Muscle of leg (tissue), 11 donors: ENCODE measurements around the gene TUBGCP2. TPM values are rescaled to one million over a fixed set of nuclear protein-coding genes. Genes with fewer than 3 reads are reported as not detected.
"Not testable (repeated sequence)": the region's sequence is repeated elsewhere in the genome, so short reads cannot be mapped to it uniquely, and the experiment has no call there.

Experiments
- DNase-seq: peaks from one replicate; pipeline ENCODE4 v3.0.0; 2013
- H3K27ac ChIP-seq: one replicate; pipeline ENCODE4 v1.5.1; 2013; ENCODE audit warnings: mild to moderate bottlenecking, low read length, control low read depth
- H3K27me3 ChIP-seq: one replicate; pipeline ENCODE4 v1.6.1; 2013; ENCODE audit warnings: low read length; ENCODE audit not compliant: control insufficient read depth, insufficient read depth
- H3K36me3 ChIP-seq: one replicate; pipeline ENCODE4 v1.6.1; 2013; ENCODE audit warnings: low read length; ENCODE audit not compliant: control insufficient read depth, insufficient read depth
- H3K4me1 ChIP-seq: one replicate; pipeline ENCODE4 v1.6.1; 2013; ENCODE audit warnings: low read length; ENCODE audit not compliant: control insufficient read depth, insufficient read depth
- H3K4me3 ChIP-seq: one replicate; pipeline ENCODE4 v1.5.1; 2013; ENCODE audit warnings: low read length, control low read depth
- H3K9me3 ChIP-seq: replicated peaks from 2 replicates; pipeline ENCODE4 v1.6.1; 2013; ENCODE audit warnings: low read depth, low read length; ENCODE audit not compliant: control insufficient read depth
- WGBS: methylation state at CpG from one replicate; pipeline ENCODE4 v1.1.5; 2013; ENCODE audit warnings: missing lambda C conversion rate; ENCODE audit not compliant: insufficient coverage; 5-methylcytosine and 5-hydroxymethylcytosine counted together
- polyA plus RNA-seq, 8 donors: library from polyadenylated mRNA; unstranded; fragments of 120-200 nt; gene quantifications; one replicate each; pipeline versions ENCODE4 v1.2.1 to v1.2.3, GENCODE V29; 2013; ENCODE audit warnings: inconsistent platforms in 1 of 8, low replicate concordance in 1 of 8; ENCODE audit not compliant: insufficient read length in 8 of 8, insufficient read depth in 1 of 8
- total RNA-seq: library from RNA; stranded (reverse); fragments of 120-200 nt; gene quantifications from one replicate; pipeline ENCODE4 v1.2.4, GENCODE V29; 2013

Gene TUBGCP2
- total and polyA plus RNA-seq, 9 donors: 33.6 to 51.2 (median 39.7) TPM

DNA sequence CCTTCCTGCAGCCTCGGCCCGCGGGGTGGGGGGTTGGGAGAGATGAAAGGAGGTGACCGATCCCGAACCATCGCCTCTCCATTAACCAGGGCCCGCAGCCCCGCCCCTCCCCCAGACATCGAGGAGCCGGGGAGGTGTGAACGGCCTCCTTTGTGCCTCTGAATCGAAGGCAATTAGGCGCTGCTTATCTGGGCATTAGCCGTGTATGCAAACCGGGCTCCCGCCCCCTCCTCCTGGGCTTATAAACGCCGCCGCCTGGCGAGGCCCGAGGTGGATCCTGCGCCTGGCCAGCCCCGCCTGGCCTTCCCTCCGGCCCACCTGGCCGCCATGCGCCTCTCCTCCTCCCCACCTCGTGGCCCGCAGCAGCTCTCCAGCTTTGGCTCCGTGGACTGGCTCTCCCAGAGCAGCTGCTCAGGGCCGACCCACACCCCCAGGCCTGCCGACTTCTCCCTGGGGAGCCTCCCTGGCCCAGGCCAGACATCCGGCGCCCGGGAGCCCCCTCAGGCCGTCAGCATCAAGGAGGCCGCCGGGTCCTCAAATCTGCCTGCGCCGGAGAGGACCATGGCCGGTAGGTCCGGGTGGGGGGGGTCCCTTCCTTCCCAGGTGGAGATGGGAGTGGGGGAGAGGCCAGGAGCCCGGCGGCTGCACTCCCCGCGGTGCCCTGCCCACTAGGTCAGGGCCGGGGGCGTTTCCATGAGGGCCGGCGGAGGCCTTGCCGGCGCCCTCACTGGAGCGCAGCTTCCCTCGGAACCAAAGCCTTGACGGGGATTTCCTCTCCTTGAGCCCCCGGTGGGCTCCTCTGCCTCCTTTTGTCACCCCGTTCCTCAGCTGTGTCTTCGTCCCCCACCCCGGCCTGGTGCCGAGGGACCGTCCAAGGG is 70.8 kb downstream of the TUBGCP2 start, which contains the start of gene VENTX:
VENTX (plus strand) TSS at position 268 of the 878 bp plus-strand sequence; CDS start at position 328, 60 bp downstream.
- WGBS: 1% methylated on average over 45 of the region's 60 CpGs
- no peak for DNase-seq
- peaks cover 88% of the 10 kb centered on the region for H3K27me3 ChIP-seq

DNA sequence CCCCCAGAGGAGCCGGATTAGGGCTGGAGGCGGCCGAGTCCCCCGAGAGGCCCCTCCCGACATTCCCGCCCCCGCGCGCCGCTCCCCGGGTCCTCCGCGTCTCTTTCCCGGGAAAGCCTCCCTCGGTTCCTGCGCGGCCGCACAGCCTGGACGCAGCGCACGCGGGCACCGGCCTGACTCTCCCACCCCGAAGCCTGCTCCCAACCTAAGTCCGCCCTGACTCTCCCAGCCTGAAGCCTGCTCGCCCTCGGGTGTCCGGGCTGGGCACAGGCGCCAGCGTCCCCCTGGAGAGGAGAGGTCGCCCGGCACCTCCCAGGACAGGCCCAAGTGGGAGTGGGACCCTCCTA is 71.5 kb downstream of the TUBGCP2 start:
- peaks cover 13% of the 10 kb centered on the region for H3K4me1 ChIP-seq
- under 1% methylated on average over 23 of the region's 32 CpGs for WGBS
- H3K27ac ChIP-seq: no peak overlapping the region
- DNase-seq: no peak
- H3K4me3 ChIP-seq: no peak overlapping the region
- peaks cover 88% of the 10 kb centered on the region for H3K27me3 ChIP-seq
- H3K36me3 ChIP-seq: no peaks in the 10 kb centered on the region
- H3K9me3 ChIP-seq: no peaks in the 10 kb centered on the region

More for the DNA sequence above, 70.8 kb downstream of the TUBGCP2 start, which contains the start of gene VENTX:
- no peaks in the 10 kb centered on the region for H3K9me3 ChIP-seq
- H3K27ac ChIP-seq: no peak within 1 kb of the TSS
- no peak within 1 kb of the TSS for H3K4me3 ChIP-seq
- peaks cover 13% of the 10 kb centered on the region for H3K4me1 ChIP-seq
- H3K36me3 ChIP-seq: no peaks in the 10 kb centered on the region

DNA sequence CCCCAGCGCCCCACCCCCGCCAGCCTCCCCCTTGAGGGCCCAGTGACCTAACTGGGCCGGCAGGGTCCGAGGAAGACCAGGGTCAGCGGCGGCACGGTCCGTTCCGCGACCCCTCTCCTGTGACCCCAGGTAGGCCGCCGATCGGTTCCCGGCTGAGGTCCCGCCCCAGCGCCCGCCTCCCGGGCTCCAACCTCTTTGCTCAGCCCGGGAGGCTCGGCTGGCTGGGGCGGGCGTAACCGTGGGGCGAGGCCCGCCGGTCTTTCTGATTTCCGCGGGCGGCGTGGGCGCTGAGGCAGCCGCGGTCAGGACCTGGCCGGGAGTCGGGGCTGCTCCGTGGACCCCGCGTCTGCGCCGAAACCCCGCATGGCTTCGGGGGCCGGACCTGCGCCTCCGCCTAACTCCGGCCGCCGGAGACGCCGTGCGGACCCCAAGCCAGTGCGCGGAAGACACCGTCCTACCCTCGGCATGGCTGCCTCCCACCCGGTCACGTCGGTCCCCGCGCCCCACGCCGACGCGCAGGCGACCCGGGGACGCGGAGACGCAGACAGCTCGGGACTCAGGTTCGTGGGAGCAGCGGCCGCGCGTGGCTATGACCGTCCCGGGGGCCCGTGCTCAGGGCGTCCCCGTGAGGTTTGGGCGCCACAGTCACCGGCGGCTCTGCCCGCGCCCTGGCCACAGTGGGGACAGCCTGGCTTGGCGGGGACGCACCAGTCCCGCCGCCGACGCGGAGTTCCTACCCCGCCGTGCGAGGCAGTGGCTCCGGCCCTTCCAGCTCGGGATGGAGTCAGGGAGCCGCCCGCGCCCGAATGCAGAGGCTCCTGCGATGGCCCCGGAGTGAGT is 72.1 kb downstream of the TUBGCP2 start:
- WGBS: under 1% methylated on average over 101 of the region's 103 CpGs
- Histone ChIP-seq H3K9me3 (no peaks in the 10 kb centered on the region), H3K36me3 (no peaks in the 10 kb centered on the region), H3K27me3 (peaks cover 88% of the 10 kb centered on the region), H3K4me1 (peaks cover 13% of the 10 kb centered on the region), H3K27ac (no peak overlapping the region), H3K4me3 (no peak overlapping the region)
- no peak for DNase-seq

DNA sequence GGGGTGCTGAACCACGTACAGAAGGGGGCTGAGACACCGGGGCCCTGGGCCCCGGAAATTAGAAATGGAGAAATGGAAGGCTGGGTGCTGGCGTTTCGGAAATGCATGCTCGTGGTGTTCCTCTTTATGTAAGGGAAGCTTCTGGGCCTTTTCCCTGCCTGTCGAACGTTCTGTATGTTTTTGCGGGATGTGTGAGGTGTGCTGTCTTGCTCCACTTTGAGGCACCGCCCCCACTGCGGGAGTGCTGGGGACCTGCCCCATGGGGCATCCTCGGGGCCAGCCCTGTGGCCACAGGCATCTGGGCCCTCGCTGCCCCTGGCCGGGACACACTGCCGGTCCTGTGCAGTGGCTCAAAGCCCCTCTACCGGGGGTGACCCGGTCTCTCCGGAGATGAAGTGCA is 72.7 kb downstream of the TUBGCP2 start:
- peaks cover 87% of the 10 kb centered on the region for H3K27me3 ChIP-seq
- peak; percentile 34 for DNase-seq
- peaks cover 13% of the 10 kb centered on the region for H3K4me1 ChIP-seq
- no peaks in the 10 kb centered on the region for H3K36me3 ChIP-seq
- H3K27ac ChIP-seq: no peak overlapping the region
- no peak overlapping the region for H3K4me3 ChIP-seq
- 2% methylated on average over 16 of the region's 18 CpGs for WGBS
- no peaks in the 10 kb centered on the region for H3K9me3 ChIP-seq

DNA sequence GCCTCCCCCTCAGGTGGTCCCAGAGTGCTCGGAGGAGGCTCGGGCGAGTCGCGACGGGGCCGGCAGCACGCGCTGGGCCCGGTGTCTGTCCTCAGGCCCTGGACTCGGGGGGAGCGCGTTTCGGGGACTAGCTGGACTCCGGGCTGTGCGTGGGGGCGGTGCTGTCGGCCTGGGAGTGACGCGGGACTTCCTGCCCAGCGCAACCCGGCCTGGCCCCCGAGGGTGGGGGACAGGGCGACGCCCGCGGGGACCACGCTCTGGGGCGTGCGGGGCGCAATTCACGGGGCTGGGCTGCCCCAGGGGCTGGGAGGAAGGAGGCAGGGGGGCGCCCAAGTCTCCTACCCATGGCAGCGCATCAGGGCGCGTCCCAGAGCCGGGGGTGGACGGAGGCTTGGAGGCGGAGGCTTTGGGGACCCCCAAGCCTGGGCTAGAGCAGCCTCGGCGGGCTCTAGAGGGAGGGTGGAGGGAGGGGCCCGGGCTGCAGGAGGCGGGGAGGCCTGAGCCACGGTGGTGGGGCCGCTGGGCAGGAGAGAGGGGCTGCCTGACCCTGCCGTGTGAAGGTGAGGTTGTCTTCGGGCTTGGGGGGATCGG is 73.3 kb downstream of the TUBGCP2 start:
- Histone ChIP-seq H3K27me3 (peaks cover 87% of the 10 kb centered on the region), H3K4me3 (no peak overlapping the region), H3K4me1 (peaks cover 13% of the 10 kb centered on the region), H3K27ac (no peak overlapping the region), H3K9me3 (no peaks in the 10 kb centered on the region), H3K36me3 (no peaks in the 10 kb centered on the region)
- no peak for DNase-seq
- under 1% methylated on average over 43 of the region's 48 CpGs for WGBS

DNA sequence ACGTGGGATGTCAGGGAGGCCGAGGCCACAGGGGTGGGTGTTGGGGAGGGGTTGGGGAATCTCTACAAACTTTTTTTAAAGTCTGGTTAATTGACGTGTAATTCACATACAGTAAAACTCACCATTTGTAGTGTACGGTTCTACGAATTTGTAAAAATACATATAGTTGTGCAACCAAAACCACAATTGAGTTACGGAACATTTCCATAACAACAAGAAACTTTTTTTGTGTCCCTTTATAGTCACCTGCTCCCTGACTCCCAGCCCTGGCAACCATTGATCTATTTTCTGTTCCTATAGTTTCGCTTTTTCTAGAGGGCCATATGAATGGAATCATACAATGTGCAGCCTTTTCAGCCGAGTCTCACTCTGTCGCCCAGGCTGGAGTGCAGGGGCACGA is 73.9 kb downstream of the TUBGCP2 start:
- WGBS: no CpG with 5 or more reads among the region's 10 CpGs
- H3K27ac ChIP-seq, DNase-seq, H3K4me3 ChIP-seq, H3K36me3 ChIP-seq, H3K9me3 ChIP-seq: not testable (repeated sequence)
- Histone ChIP-seq H3K27me3 (peaks cover 84% of the 10 kb centered on the region), H3K4me1 (peaks cover 13% of the 10 kb centered on the region)

DNA sequence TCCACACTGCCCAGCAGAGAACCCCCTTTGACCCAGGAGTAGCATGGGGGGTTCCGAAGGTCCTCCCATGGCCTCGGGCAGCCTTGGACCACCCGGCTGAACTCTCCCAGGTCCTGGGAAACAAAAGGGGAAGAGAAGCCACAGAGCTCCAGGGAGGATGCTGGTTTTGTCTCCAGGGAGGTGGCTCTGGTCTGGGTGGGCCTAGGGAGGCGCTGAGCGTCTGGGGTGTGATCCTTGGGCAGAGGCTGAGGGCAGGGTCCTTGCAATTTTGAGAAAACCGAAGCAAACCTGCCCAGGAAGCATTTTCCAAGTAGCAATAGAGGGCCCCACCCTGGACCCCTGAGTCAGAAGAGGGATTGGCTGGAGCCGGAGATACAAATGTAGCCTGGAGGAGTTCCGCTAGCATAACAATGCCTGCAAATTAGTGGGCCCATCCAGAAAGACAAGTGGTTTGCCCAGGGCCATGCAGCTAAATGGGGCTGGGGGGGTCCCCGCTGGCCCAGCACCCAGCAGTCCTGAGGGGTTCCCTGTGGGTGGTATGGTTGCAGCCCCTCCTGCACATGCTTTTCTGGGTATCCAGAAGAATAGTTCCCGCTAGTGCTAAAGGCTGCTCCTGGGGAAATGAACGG is 76.6 kb downstream of the TUBGCP2 start:
- Histone ChIP-seq H3K4me1 (peaks cover 4% of the 10 kb centered on the region), H3K36me3 (no peaks in the 10 kb centered on the region), H3K27me3 (peaks cover 83% of the 10 kb centered on the region), H3K27ac (no peak overlapping the region), H3K9me3 (no peaks in the 10 kb centered on the region), H3K4me3 (no peak overlapping the region)
- no peak for DNase-seq
- 40% methylated on average over 10 of the region's 11 CpGs for WGBS

DNA sequence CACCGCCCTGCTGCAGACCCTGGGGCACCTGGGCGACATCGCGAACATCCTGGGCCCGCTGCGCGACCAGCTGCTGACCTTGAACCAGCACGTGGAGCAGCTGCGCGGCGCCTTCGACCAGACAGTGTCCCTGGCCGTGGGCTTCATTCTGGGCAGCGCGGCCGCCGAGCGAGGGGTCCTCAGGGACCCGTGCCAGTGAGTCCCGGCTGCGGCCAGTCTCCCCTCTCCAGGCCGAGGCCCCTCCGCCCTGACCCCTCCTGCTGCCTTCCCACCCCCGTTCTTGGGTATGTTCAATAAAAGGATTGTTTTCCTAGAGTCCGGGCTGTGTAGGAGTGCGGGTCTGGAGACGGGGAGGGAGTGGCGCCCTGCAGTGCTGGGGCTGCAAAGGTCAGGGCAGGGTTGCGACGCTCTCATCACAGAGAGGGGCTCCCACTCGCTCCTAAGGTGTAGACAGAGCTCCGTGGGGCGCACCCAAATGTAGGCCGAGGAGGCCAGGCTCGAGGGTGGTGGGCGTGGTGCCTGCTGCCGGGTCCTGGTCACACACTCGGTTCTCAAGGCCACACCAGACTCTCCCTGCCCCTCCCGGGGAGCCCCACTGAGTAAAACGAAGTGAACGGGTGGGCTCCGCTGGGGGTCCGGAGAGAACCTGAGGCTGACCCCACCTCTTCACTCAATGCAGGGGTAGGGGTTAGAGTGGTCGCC is 77.3 kb downstream of the TUBGCP2 start:
- Histone ChIP-seq H3K9me3 (no peaks in the 10 kb centered on the region), H3K4me1 (peaks cover 3% of the 10 kb centered on the region), H3K27ac (no peak overlapping the region), H3K4me3 (no peak overlapping the region), H3K27me3 (peaks cover 83% of the 10 kb centered on the region), H3K36me3 (no peaks in the 10 kb centered on the region)
- no peak for DNase-seq
- 13% methylated on average over 36 of the region's 44 CpGs for WGBS

DNA sequence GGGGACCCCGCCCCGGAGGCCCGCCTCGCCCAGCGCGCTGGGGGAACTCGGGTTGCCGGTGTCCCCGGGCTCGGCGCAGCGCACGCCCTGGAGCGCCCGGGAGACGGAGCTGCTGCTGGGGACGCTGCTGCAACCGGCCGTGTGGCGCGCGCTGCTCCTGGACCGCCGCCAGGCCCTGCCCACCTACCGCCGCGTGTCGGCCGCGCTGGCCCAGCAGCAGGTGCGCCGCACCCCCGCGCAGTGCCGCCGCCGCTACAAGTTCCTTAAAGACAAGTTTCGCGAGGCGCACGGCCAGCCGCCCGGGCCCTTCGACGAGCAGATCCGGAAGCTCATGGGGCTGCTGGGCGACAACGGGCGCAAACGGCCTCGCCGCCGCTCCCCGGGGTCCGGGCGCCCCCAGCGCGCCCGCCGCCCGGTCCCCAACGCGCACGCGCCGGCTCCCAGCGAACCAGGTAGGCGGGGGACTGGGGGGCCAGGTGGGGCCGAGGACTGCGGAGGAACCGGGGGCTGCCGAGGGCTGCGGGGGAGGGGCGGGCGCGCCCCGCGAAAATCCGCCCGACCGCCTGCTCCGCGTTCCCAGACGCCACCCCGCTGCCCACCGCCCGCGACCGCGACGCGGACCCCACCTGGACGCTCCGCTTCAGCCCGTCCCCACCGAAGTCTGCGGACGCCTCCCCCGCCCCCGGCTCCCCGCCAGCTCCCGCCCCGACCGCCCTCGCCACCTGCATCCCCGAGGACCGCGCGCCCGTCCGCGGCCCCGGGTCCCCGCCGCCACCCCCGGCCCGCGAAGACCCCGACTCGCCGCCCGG is 78.1 kb downstream of the TUBGCP2 start:
- WGBS: under 1% methylated on average over 119 of the region's 122 CpGs
- DNase-seq: peak; percentile 27
- H3K4me1 ChIP-seq: no peaks in the 10 kb centered on the region
- peaks cover 83% of the 10 kb centered on the region for H3K27me3 ChIP-seq
- no peak overlapping the region for H3K27ac ChIP-seq
- H3K36me3 ChIP-seq: no peaks in the 10 kb centered on the region
- no peak overlapping the region for H3K4me3 ChIP-seq
- H3K9me3 ChIP-seq: no peaks in the 10 kb centered on the region
